ENCODE measurements around the gene DHPS.
"Not testable (repeated sequence)": the region's sequence is repeated elsewhere in the genome, so short reads cannot be mapped to it uniquely, and the experiment has no call there.

GRCh38 chr19:12643716-12644115 lies 38.0 kb downstream of the DHPS start:
- TF ChIP-seq POLR2A (IDR thresholded peaks at IDR 0.05; ENCODE audit: insufficient read depth in 1 of 2, low read depth in 2 of 2, low read length in 2 of 2); TRAFD1 (CRISPR knock-in tag; IDR thresholded peaks at IDR 0.05; ENCODE audit: borderline replicate concordance); FOSL1 (CRISPR knock-in tag; IDR thresholded peaks at IDR 0.05; ENCODE audit: borderline replicate concordance): not testable (repeated sequence)
